NCI-H2029 (cell line): ENCODE results near the gene IRX4.

ENCODE experiments used
- DNase-seq: peaks from one replicate; lab custom pipeline; 2025; lab: John Stamatoyannopoulos, UW

Gene IRX4

DNA sequence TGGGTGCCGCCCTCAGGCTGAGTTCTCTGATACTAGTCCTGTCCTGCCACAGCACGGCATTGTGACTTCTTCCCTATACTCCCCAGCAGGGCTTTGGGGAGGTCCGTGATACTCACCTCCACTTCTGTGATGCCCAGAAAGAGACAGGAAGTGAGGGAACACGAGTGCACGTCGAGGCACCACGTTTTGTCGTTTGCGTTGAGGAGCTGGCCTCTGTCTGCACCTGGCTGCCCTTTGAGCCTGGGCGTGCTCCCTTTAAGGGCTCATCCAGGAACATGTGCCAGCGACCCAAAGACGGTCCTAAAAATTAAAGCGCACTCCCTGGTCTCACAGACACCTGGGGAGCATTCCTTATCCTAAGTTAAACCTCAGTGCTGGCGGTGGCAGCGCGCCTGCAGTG is 8.7 kb upstream of the IRX4 start:
- DNase-seq: no peak

DNA sequence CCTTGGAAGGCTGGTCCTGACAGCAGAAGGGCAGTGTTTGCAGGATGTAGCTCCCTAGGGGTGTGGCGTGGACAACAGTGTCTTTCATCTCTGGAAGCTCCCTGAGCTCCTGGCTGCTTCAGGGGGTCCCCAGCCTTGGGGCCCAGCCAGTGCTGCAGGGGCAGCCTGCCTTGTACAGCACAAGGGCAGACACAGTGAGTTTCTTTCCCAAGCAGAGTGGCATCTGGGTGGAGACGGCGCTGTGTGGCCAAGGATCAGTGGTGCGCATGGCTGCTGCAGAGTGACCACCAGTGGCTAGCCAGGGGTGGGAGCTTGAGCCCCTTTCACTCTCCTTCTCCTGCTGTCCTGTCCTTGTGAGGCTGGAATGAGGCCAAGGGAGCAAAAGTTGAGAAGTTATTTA is 7.6 kb upstream of the IRX4 start:
- DNase-seq: no peak

DNA sequence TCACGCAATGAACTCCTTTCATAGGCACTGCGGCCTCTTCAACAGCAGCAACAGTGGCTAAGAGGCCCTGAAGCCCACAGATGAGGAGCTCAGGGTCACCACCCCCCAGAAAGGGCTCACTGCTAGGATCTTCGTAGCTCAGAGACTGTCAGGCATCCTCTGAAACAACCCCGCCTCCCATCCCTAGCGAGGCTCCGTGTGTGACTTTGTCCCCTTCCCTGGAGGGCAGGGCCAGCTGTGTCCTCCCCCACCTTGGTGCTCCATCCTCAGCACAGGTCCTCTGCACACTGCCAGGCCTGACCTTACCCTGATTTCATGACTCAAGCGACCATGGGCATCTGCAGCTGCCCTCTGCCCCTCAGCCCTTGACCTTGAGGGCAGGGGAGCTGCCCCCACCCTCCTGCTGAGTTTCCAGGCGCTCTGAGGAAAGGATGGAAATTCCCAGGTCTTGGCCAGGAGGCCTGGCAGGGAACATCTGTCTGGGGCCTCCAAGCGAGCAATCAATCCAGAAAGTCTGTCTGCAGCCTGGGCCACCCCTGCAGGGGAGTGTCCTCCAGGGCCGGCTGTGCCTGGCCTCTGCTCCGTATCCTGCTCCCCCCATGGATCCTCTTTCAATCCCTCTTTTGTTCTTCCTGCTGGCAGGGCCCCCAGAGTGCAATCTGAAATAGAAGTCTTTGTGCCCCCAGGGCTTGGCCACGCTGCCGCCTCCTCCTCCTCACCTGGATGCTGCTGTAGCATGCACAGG is 6.8 kb upstream of the IRX4 start:
- DNase-seq: no peak

DNA sequence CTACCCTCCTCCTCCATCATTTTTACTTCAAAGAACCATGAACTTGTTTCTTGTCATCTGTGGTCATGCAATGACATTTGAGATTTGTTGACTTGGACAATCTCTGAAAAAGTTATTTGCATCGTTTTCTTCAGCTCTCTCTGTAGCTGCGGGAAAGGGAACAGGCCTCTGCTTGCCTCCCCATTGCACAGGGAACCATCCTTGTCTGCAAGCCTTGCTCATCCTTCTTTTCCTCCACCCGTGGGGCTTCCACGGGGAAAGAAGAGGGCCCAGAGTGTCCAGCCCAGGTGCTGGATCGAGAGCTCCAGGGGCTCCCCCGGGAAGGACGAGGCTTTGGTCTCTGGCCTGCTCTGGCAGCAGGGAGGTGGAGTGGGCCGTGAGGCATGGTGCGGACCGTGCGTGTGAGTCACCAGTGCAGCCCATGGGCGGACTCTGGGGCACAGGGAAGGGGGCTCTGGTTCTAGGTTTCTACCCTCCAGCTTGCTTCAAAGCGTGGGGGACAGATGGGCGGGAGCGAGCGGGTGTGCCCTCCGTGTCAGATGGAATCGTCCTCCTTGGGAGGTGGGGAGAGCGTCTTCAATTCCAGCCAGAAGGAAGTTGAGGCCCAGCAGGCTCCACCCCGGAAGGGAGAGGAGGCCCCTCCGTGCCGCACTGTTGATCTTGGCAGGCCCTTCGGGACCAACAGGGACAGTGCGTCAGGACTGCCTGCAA is 6.0 kb upstream of the IRX4 start:
- no peak for DNase-seq

DNA sequence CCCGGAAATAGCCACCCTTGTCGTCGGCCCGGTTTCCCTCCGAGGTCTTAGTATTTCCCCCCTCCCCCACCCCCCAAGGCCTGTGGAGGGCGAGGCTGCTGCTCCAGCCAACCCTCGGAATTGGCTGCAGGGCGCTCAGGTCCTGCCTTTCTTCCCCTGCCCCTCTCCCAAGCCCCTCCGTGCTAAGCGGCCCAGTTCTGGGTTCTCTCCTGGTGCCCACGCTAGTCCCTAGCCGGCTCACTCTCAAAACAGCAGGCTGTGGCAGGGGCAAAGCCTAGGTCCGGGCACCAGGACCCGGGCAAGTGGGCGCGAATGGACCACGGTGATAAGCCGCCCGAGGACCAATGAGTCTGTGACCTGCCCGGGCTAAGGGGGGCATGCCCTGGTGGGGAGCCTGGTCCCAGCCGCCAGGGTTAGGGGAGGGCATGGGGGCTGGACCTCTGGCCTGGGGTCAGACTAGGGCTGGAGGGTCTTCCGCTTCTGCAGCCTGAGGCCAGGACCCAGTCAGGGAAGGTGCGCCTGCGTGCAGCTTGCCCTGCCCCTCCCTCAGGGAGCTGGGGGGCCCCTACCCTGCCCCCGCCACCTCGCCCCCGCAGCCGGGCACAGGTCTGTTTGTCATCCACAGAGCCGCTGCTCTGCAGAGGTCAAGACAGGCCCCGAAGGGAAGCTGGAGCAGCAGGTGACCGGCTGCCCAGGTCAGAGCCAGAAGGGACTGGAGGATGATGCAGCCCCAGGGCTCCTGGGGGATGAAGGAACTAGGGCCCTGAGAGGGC is 5.0 kb upstream of the IRX4 start:
- DNase-seq: no peak

DNA sequence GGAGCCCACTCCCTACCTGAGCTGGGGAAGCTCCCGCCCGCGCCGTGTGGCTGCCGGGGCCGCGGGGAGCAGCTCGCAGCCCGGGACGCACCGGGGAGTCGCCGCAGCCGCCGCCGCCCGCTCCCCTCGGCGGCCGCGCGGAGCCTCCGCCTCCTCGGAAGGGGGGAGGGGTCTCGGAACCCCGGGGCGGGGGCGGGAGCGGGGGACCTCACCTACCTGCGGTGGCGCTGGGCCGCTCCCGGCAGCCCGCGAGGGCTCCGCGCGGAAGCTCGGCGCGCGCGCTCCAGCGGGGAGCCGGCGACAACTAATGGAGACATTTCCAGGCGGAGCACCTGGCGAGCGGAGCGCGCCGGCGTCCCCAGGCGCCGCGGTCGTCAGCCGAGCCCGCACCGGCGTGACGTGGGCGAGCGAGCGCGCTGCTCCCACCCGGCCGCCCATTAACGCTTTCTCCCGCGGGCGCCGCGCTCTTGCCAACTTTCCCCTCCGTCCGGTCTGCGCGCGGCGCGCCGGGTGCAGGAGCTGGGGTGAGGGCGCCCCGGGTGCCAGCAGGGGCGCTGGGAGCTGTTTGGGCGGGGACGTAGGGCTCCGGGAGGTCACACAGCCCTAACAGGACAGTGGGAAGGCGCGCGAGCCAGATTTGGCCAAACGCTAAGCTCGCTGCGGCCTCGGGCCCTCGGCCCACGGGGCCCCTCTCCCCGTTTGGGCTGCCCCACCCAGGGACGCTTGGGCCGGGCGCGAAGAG is 4.3 kb upstream of the IRX4 start:
- no peak for DNase-seq

DNA sequence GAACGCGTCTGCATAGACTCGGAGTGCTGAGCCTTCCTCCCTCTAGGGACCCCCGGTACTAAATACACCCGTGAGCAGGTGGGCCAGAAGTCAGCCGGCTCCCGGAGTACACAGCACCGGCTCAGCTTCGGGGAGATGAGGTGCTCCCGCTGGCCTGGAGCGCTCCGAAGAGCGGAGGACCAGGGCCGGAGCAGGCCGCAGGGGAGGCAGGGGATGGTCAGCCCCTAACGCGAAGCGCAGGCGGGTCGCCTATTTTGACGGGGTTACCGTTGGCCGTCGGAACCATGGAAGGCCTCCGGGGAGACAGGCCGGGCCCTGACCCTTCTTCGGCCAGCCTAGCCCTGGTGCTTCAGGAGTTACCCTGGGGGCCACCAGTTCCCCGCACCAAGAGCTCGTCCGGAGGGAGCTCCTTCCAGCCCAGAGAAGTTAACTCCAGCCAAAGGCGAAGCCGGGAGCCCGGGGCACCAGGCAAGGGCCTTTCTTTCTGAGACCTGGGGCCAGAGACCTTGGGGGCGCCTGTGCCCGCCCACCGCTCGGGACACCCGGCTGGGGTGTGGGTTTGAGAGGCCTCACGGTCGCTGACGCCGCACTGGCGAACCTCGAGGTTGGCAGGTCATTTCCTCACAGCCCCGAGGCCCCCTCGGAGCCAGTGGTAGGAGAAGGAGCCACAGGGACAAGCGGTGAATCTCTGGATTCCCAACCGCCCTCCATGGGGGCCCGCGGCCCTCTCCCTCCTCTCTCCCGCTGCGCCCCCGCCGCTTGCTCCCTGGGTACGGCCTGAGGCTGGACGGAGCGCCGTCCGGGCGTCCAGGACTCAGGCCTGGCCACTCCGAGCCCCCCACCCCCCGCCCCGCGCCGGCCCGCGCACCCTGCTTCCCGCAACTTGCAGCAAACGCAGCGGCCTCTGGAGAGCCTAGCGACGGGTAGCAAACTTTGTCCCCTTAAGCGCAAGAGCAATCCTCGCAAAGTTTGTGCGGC is 3.4 kb upstream of the IRX4 start:
- DNase-seq: no peak

DNA sequence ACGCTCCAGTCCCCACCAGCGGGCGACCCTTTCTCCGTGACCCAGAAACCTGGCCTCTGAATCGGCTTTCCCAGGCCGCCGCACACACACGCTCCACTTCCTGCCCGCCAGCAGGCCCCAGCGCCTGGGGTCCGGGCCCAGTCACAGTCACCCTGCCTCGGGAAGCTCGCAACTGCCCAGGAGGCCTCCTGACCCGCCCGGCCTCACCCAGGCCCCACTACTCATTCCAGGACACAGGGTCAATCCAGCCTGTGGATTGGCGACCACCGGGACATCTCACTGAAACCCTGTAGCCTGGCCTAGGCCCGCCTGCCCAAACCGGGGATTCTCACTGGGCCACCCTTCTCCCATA is 2.7 kb upstream of the IRX4 start:
- DNase-seq: no peak

DNA sequence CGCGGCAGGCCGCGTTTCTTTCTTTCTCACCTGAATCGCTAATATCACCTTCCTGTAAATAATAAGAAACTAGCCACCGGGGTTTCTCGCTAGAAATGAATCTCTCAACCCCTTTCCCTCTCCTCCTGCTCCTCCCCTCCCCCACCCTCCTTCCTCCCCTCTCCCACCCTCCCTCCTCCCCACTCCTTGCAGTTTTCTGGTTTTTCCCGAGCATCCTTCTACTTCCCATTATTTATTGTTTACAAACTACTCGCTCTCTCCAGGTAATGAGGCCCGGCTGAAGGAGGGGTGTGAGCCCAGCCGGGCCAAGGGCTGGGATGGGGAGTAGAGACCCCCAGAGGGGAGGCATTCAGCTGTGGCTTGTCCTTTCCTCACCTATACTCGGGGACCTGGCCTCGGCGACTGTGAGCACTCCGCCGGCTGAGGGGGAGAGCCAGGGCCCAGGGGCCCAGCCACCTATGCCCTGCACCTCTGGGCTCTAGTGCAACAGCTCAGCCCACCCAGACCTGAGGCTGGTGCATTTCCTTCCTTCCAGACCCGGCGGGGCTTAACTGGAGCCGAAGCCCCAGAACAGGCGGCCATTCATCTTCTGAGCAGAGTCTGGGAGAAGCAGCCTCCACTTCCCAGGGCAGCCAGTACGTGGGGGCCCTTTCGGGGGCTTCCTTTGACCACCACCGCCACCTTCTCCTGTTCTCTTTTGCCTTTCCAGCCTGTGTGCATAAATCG is 2.1 kb upstream of the IRX4 start:
- no peak for DNase-seq

DNA sequence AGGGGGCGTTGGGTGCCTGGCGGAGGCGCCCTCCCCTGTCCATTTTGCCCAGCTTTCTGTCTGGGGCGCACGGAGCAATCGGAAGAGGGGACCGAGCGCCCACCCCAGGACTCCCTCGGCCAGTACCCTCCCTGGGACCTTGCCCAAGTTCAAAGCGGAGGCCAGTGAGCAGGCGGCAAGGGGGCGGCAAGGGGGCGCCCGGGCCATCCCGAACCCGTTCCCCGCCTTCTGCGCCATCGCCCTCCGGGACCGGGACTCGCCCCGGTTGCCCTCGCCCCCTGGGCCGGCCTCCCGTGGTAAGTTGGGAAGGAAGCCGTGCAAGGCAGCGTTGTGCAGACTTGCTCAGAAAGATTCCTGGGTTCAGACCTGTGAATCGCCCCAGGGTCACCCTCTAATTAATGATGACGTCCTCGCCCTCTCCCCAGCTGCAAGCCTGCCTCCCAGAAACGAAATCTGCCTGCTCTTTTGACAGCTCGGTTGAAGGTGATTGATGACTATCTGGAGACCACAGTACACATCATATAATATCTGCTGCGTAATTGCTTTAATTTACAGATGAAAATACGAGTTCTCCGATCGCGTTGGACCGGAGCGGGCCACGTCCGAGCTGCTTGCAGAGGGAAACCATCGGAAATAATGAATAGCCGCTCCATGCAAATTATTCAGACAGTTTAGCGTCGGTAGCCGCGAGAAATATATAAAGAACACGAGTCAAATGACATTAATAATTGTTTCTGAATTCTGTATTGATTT is 1.4 kb upstream of the IRX4 start:
- DNase-seq: no peak

DNA sequence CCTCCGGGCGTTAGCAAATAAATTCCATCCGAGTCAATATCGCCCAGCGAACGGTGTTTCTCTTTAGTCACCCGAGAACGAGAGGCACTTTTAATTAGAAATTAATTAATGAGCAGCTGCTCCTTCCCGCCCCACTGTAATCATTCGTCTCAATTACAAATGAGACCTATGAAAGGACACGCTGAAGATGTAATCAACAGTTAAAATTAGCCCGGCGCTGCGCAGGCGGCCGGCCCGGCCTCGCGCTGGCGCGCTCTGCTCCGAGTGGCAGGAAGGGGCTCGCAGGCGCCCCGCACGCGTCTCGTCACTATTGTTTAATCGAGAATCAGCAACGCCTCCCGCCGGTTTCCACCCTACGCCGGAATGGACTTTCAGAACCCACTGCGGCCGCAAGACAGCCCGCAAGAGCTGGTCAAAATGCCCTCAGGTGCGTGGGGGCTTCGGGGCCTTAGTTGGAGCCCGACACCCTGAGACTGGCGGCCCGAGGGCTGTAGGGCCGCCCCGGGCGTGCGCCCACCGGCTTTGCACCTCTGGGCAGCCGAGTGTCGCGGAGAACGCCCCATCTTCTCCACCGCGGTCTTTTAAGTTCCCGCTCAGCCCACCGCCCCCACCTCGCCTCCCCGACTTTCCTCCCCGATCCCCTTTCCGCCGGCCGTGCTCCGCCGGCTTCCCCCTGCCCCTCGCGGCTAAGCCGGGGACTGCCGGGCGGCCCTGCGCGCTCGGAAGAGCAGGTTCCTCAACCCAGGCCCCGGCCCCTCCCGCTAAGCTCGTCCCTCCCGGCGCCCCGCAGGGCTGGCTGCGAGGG is 597 bp upstream of the IRX4 start:
- DNase-seq: no peak

DNA sequence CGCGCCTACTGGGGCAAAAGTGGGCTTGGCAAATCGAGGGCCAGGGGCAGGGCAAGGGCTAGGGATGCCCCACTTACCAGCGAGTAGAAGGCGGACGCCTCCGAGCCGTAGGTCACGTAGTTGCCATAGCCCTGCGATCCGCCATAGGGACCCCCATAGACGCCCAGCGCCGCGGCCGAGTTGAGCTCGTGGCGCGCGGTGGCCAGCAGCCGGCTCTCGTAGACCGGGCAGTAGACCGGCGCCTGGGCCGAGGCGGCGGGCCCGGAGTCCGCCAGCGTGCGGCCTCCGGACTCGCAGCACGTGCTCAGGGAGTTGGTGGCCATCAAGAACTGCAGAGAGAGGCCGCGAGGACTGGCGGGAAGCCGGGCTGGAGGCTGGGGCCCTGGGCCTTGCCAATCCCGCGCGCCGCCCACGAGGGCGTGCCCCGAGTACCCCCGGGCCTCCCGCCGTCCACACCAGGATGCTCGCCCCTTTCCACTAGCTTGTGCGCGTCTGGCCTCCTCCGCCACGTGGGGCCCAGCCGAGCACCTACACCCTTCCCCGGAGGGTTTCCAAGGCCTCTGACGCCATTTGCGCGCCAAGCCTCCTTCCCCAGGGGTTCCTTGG is 891 bp downstream of the IRX4 start:
- DNase-seq: no peak

DNA sequence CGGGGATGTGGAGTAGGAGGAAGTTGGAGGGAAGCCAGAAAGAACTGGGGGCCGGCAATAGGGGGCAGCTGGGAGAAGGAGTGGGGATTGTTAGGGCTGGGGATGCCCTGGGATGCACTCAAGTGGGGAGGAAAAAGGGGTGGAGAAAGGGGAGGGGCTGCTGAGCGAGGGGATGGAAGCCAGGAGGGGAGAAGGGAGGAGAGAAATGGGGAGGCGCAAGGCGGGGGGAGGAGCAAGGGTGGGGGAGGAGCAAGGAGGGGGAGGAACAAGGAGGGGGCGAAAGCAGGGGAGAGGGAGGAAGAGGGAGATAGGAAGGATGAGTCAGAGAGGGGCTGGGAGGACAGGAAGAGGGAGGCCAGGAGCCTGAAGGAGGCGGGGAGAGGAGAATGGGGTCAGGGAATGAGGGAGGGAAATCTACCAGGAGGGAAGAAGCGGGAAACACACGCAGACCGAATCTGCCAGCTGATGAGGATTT is 1.6 kb downstream of the IRX4 start:
- DNase-seq: no peak

DNA sequence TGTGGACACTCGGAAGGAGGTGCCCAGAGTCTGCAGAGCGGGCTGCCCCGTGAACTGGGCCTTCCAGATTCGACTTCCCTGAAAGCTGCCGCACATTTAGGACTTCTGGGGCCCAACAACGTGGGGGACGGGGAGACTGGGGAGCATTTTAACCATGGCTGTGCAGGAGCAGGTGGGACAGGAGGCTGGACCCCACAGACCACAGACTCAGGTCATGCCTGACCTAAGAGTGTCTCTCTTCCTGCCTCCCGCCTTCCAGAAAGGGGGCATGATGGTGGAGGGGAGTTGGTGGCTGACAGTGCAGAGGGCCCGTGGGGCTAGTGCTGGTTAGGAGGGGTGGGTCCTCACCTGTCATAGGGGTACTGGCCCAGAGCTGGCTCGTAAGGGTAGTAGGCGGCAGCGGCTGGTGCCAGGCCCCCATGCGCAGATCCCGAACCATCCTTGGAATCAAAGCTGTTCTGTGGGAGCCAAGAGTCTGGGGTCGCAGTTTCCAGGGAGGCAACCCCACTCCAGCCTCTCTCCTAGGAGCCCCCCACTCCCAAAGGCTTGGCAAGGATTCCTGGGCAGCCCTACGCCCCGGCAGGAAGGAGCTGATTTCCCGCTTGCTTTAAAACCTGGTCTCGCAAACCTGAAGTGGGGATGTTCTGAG is 2.2 kb downstream of the IRX4 start:
- no peak for DNase-seq

DNA sequence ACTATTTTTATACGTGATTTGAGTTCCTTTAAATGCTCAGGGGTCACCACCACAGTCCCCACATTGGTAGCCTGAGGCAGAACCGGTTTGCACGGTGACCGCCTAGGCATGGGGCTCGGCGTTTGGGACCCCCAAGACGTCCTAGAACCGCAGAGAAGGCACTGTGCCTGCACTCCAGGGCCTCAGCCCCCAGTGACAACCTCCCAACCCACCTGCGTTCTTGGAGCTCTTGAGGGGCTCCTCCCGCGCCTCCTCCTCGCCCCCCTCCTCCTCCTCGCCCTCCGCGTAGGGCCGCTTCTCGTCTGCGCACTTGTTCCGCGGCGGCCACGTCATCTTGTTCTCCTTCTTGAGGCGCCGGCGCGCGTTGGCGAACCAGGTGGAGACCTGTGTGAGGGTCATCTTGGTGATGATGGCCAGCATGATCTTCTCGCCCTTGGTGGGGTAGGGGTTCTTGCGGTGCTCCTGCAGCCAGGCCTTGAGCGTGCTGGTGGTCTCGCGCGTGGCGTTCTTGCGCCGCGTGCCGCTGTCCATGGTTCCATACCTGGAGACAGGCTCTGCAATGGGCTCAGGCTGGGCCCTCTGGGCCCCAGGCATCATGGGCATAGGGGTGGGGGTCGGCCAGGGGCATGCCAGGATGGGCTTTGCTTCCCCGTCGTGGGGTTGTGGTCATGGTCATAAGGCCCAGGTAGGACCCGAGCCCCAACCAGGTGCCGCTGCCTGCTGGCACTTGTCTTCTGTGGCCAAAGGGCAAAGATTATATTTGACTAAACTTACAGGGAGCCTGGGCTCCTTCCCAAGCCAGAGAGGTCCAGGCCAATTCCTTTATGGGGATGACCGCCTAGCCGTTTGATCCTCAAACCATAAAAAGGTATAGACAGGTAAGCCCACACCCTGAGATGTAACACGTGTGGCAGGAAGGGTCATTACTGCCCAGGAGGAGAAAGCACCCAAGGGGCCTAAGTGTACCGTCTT is 3.1 kb downstream of the IRX4 start:
- no peak for DNase-seq

DNA sequence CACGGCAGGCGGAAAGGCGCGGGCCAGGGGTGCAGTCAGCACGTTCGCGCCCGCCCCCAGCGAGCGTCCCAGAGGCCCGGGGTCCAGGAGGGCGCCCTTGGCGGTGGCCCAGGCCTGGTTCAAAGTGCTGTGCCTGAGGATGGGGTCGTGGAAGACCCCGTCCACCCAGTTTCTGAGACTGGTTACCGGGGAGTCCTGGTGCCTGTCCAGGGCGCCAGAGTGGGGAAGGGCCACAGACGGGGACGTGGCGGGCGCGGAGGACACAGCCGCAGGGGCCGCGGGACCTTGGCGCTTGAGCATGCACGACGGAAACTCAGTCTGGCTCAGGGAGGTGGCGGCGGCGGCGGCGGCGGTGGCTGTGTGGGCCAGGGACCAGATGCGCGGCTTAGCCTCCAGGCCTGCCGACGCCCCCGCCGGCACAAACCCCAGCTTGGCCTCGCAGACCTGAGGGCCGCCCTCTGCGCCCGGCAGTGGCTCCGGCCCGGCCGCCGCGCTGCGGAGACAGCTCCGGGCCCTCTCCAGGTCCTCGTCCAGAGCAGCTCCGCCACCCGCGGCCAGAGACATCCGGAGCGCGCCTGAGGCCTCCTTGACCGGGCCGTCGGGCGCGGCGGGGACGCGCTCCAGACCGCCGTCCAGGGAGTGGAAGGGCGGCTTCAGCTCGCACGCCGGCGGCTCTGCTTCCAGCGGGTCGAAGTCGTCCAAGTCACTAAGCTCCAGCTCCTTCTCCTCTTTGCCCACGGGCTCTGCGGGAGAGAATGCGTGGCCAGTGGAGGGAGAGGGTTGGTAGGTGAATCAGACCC is 4.5 kb downstream of the IRX4 start:
- no peak for DNase-seq
